Trophoblast cell (in vitro differentiated cells and primary cell): ENCODE measurements around the gene IER3. TPM values are rescaled to one million over a fixed set of nuclear protein-coding genes. Genes with fewer than 3 reads are reported as not detected.
A peak's percentile ranks its signal among the peaks of the same experiment; 100 is the strongest.

ENCODE experiments used
- DNase-seq, 2 donors: peaks; one replicate each; pipeline ENCODE4 v3.0.0-alpha.2; 2016
- H2AFZ ChIP-seq: 2 replicates; pipeline ENCODE4 v1.6.1; 2013; ENCODE audit warnings: low read length, moderate library complexity, mild to moderate bottlenecking; ENCODE audit not compliant: insufficient read depth, poor library complexity
- H2AK5ac ChIP-seq: 2 replicates; pipeline ENCODE4 v1.6.1; 2013; ENCODE audit warnings: mild to moderate bottlenecking, low read length
- H2BK120ac ChIP-seq: 2 replicates; pipeline ENCODE4 v1.6.1; 2013; ENCODE audit warnings: low read length, mild to moderate bottlenecking, moderate library complexity; ENCODE audit not compliant: insufficient read depth, poor library complexity
- H2BK12ac ChIP-seq: 2 replicates; pipeline ENCODE4 v1.6.1; 2013; ENCODE audit warnings: mild to moderate bottlenecking, low read length, moderate library complexity
- H2BK5ac ChIP-seq: 2 replicates; pipeline ENCODE4 v1.6.1; 2013; ENCODE audit warnings: low read length, low read depth, moderate library complexity, mild to moderate bottlenecking; ENCODE audit not compliant: poor library complexity
- H3K14ac ChIP-seq: 2 replicates; pipeline ENCODE4 v1.6.1; 2013; ENCODE audit warnings: mild to moderate bottlenecking, low read length
- H3K18ac ChIP-seq: 2 replicates; pipeline ENCODE4 v1.6.1; 2013; ENCODE audit warnings: mild to moderate bottlenecking, low read length
- H3K23ac ChIP-seq: 2 replicates; pipeline ENCODE4 v1.6.1; 2013; ENCODE audit warnings: low read length
- H3K27ac ChIP-seq: 2 replicates; pipeline ENCODE4 v1.5.1; 2013; ENCODE audit warnings: low read depth, mild to moderate bottlenecking, inconsistent platforms, low read length, moderate library complexity
- H3K27me3 ChIP-seq: 2 replicates; pipeline ENCODE4 v1.6.1; 2013; ENCODE audit warnings: inconsistent platforms, mild to moderate bottlenecking, low read length, moderate library complexity; ENCODE audit not compliant: insufficient read depth
- H3K36me3 ChIP-seq, 2 experiments: 1 replicate in 1 of 2; 2 replicates in 1 of 2; pipeline ENCODE4 v1.6.1; 2013; ENCODE audit warnings: low read length in 2 of 2, mild to moderate bottlenecking in 2 of 2, moderate library complexity in 1 of 2; ENCODE audit not compliant: insufficient read depth in 2 of 2, control insufficient read depth in 1 of 2
- H3K4ac ChIP-seq: 2 replicates; pipeline ENCODE4 v1.6.1; 2013; ENCODE audit warnings: low read depth, mild to moderate bottlenecking, low read length, moderate library complexity
- H3K4me1 ChIP-seq, 2 experiments: 1 replicate in 1 of 2; 2 replicates in 1 of 2; pipeline ENCODE4 v1.6.1; 2013; ENCODE audit warnings: low read length in 2 of 2, mild to moderate bottlenecking in 2 of 2, moderate library complexity in 1 of 2; ENCODE audit not compliant: insufficient read depth in 2 of 2, control insufficient read depth in 1 of 2
- H3K4me2 ChIP-seq: 2 replicates; pipeline ENCODE4 v1.6.1; 2013; ENCODE audit warnings: inconsistent platforms, mild to moderate bottlenecking, low read length, moderate library complexity
- H3K4me3 ChIP-seq: 2 replicates; pipeline ENCODE4 v1.5.1; 2013; ENCODE audit warnings: mild to moderate bottlenecking, low read depth, low read length, inconsistent platforms
- H3K79me1 ChIP-seq: one replicate; pipeline ENCODE4 v1.6.1; 2013; ENCODE audit warnings: low read length
- H3K79me2 ChIP-seq: 2 replicates; pipeline ENCODE4 v1.6.1; 2013; ENCODE audit warnings: low read length, mild to moderate bottlenecking; ENCODE audit not compliant: control insufficient read depth, insufficient read depth, poor library complexity
- H3K9ac ChIP-seq: 2 replicates; pipeline ENCODE4 v1.6.1; 2013; ENCODE audit warnings: mild to moderate bottlenecking, low read length
- H3K9me3 ChIP-seq: 2 replicates; pipeline ENCODE4 v1.6.1; 2013; ENCODE audit warnings: low read depth, mild to moderate bottlenecking, control low read depth, inconsistent platforms, low read length; ENCODE audit not compliant: insufficient read depth
- H4K12ac ChIP-seq: 2 replicates; pipeline ENCODE4 v1.6.1; 2013; ENCODE audit warnings: low read depth, mild to moderate bottlenecking, low read length, moderate library complexity
- H4K8ac ChIP-seq: 2 replicates; pipeline ENCODE4 v1.6.1; 2013; ENCODE audit warnings: low read depth, mild to moderate bottlenecking, low read length, moderate library complexity
- H4K91ac ChIP-seq: one replicate; pipeline ENCODE4 v1.6.1; 2013; ENCODE audit warnings: low read depth, mild to moderate bottlenecking, low read length, moderate library complexity
- WGBS: extraction: QIAGEN DNeasy Blood & Tissue Kit; methylation state at CpG from one replicate; pipeline ENCODE4 v1.1.7; 2013; ENCODE audit warnings: missing lambda C conversion rate; ENCODE audit not compliant: insufficient read length, insufficient coverage; ENCODE audit errors: extremely low coverage; 5-methylcytosine and 5-hydroxymethylcytosine counted together
- polyA plus RNA-seq: library from polyadenylated mRNA; stranded (reverse); fragments of 200-250 nt; gene quantifications from 2 replicates; pipeline ENCODE4 v1.2.3, GENCODE V29; 2013

Gene IER3
- 366 and 374 TPM in 2 replicates for polyA plus RNA-seq

GRCh38 chr6:30744054-30744805, at the start of gene IER3:
Gene IER3, minus strand, starts transcription at chr6:30744547. Its CDS starts 29 bp downstream, at chr6:30744518.
- Histone ChIP-seq H2AFZ (peak within 1 kb of the TSS; percentile 3), H4K91ac (peak within 1 kb of the TSS; percentile 83), H3K18ac (peak within 1 kb of the TSS; percentile 94), H3K14ac (peak within 1 kb of the TSS; percentile 78), H3K4me2 (peak within 1 kb of the TSS; percentile 67), H3K79me2 (peaks cover 20% of the 10 kb centered on the region), H3K79me1 (peaks cover 42% of the 10 kb centered on the region), H3K4ac (peak within 1 kb of the TSS; percentile 91), H3K27ac (peak within 1 kb of the TSS; percentile 92), H2BK12ac (peak within 1 kb of the TSS; percentile 93), H3K23ac (no peak within 1 kb of the TSS), H3K9ac (peak within 1 kb of the TSS; percentile 97), H4K8ac (peak within 1 kb of the TSS; percentile 85), H3K36me3 (peaks cover 18 to 21% of the 10 kb centered on the region in 2 experiments), H4K12ac (peak within 1 kb of the TSS; percentile 81), H2BK5ac (peak within 1 kb of the TSS; percentile 93), H3K9me3 (no peaks in the 10 kb centered on the region), H3K4me1 (peaks cover 18 to 20% of the 10 kb centered on the region in 2 experiments), H3K4me3 (peak within 1 kb of the TSS; percentile 83), H3K27me3 (no peaks in the 10 kb centered on the region), H2AK5ac (peak within 1 kb of the TSS; percentile 70), H2BK120ac (peak within 1 kb of the TSS; percentile 77)
- WGBS, result no CpG with 5 or more reads among the region's 54 CpGs
- DNase-seq, result peak; percentile 89 to 93

- no peak overlapping the region for H2BK120ac ChIP-seq
- no peak overlapping the region for H3K4me2 ChIP-seq
- H3K23ac ChIP-seq, result no peak overlapping the region
These were observed 49.3 kb upstream of the IER3 start for GRCh38 chr6:30793521-30794194.

GRCh38 chr6:30792786-30793185, 48.4 kb upstream of the IER3 start:
- H3K4me3 ChIP-seq, result no peak overlapping the region
- no peak overlapping the region for H3K23ac ChIP-seq

More at GRCh38 chr6:30793521-30794194, 49.3 kb upstream of the IER3 start:
- Histone ChIP-seq H3K4ac (no peak overlapping the region), H4K91ac (no peak overlapping the region), H4K8ac (no peak overlapping the region), H2BK5ac (no peak overlapping the region), H3K18ac (no peak overlapping the region), H3K36me3 (no peaks in the 10 kb centered on the region), H3K14ac (no peak overlapping the region), H3K79me2 (no peaks in the 10 kb centered on the region), H3K9ac (no peak overlapping the region), H3K27ac (no peak overlapping the region), H2AK5ac (no peak overlapping the region), H3K79me1 (peaks cover 10% of the 10 kb centered on the region), H2BK12ac (no peak overlapping the region), H3K9me3 (no peaks in the 10 kb centered on the region), H3K27me3 (no peaks in the 10 kb centered on the region), H3K4me1 (peaks cover 4 to 5% of the 10 kb centered on the region in 2 experiments), H4K12ac (no peak overlapping the region), H3K4me3 (no peak overlapping the region), H2AFZ (no peak overlapping the region)
- no CpG with 5 or more reads among the region's 6 CpGs for WGBS
- no peak for DNase-seq

GRCh38 chr6:30790724-30791383, 46.5 kb upstream of the IER3 start:
- peak overlapping the region; percentile 8 for H3K14ac ChIP-seq

More at GRCh38 chr6:30792786-30793185, 48.4 kb upstream of the IER3 start:
- Histone ChIP-seq H2AFZ (no peak overlapping the region), H4K8ac (no peak overlapping the region), H3K36me3 (no peaks in the 10 kb centered on the region), H4K12ac (no peak overlapping the region), H3K27me3 (no peaks in the 10 kb centered on the region), H3K4me2 (no peak overlapping the region), H3K9me3 (no peaks in the 10 kb centered on the region), H4K91ac (no peak overlapping the region), H3K9ac (no peak overlapping the region), H2BK12ac (no peak overlapping the region), H3K79me2 (no peaks in the 10 kb centered on the region), H2AK5ac (no peak overlapping the region), H3K18ac (no peak overlapping the region), H3K27ac (no peak overlapping the region), H2BK120ac (no peak overlapping the region), H3K14ac (no peak overlapping the region), H3K4ac (no peak overlapping the region), H2BK5ac (no peak overlapping the region), H3K4me1 (peaks cover 4 to 5% of the 10 kb centered on the region in 2 experiments), H3K79me1 (peaks cover 11% of the 10 kb centered on the region)
- no peak for DNase-seq
- no CpG with 5 or more reads among the region's 2 CpGs for WGBS

More at GRCh38 chr6:30790724-30791383, 46.5 kb upstream of the IER3 start:
- H3K23ac ChIP-seq, result no peak overlapping the region
- H4K8ac ChIP-seq, result no peak overlapping the region
- H3K79me1 ChIP-seq, result peaks cover 10% of the 10 kb centered on the region
- H3K79me2 ChIP-seq, result no peaks in the 10 kb centered on the region
- H3K4me3 ChIP-seq, result no peak overlapping the region
- no peak overlapping the region for H2AK5ac ChIP-seq
- peak overlapping the region; percentile 8 for H2BK12ac ChIP-seq
- H2AFZ ChIP-seq, result no peak overlapping the region
- H2BK5ac ChIP-seq, result no peak overlapping the region
- WGBS, result no CpG with 5 or more reads among the region's 4 CpGs
- DNase-seq, result no peak
- H3K27ac ChIP-seq, result no peak overlapping the region
- H2BK120ac ChIP-seq, result no peak overlapping the region
- H3K18ac ChIP-seq, result no peak overlapping the region
- H3K9me3 ChIP-seq, result no peaks in the 10 kb centered on the region
- H3K36me3 ChIP-seq, result no peaks in the 10 kb centered on the region
- H3K4ac ChIP-seq, result no peak overlapping the region
- no peaks in the 10 kb centered on the region for H3K27me3 ChIP-seq
- peaks cover 4 to 7% of the 10 kb centered on the region in 2 experiments for H3K4me1 ChIP-seq
- no peak overlapping the region for H3K9ac ChIP-seq
- peak overlapping the region; percentile 43 for H4K91ac ChIP-seq
- no peak overlapping the region for H4K12ac ChIP-seq
- no peak overlapping the region for H3K4me2 ChIP-seq
